DND-41 (cell line): ENCODE data around the gene MT1G.

Experiments
- CTCF ChIP-seq: IDR thresholded peaks from 2 replicates; pipeline ENCODE4 v1.5.1; 2012; ENCODE audit warnings: borderline replicate concordance, low read length, moderate library complexity, mild to moderate bottlenecking; ENCODE audit not compliant: poor library complexity, severe bottlenecking; ENCODE audit errors: extremely low read depth
- EZH2 ChIP-seq: IDR thresholded peaks from 3 replicates; pipeline ENCODE4 v1.6.1; 2012; ENCODE audit warnings: borderline replicate concordance, low read depth, mild to moderate bottlenecking, moderate library complexity, low read length, inconsistent platforms; ENCODE audit not compliant: severe bottlenecking

DNA sequence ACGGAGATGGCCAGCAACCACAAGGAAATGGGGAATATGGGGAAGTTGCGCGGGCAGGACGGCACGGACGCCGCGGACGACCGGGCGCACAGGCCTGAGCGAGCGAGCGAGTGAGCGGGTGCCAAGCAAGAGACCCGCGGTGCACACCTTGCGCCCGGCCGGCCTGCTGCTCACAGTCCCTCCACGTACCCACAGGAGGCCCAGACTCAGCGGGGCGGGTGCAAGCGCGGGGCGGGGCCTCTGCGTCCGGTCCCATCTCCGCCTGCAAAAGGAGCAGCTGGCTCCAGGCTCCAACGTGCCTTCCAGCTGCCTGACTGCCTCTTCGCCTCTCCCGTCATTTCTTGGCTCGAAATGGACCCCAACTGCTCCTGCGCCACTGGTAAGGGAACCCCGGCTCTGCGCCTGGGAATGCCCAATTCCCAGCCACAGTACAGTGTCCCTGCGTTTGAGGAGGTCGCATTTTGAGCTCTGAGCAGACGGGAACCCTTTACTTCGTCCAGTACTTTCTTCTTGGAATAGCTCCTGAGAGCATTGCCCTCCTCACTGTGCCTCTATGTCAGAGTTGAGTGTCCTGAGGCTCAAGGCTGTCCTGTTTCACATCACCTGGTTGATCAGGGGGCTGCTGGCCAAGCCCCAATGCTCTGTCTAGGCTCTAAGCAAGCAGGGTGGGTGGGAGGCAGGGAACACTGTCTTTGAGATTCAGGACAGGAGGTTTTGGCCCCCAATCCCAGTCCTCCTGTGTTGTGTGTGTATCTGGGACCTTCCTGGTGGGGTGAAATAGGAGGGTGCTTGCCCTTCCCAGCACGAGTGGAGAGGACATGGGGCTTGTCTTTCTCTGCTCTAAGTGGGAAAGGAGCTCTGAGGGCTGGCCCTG, 50.4 kb downstream of the MT1G start:
- TF ChIP-seq CTCF: no peak
- no peak for TF ChIP-seq EZH2
